Measurements from ENCODE around the gene VCP.

DNA sequence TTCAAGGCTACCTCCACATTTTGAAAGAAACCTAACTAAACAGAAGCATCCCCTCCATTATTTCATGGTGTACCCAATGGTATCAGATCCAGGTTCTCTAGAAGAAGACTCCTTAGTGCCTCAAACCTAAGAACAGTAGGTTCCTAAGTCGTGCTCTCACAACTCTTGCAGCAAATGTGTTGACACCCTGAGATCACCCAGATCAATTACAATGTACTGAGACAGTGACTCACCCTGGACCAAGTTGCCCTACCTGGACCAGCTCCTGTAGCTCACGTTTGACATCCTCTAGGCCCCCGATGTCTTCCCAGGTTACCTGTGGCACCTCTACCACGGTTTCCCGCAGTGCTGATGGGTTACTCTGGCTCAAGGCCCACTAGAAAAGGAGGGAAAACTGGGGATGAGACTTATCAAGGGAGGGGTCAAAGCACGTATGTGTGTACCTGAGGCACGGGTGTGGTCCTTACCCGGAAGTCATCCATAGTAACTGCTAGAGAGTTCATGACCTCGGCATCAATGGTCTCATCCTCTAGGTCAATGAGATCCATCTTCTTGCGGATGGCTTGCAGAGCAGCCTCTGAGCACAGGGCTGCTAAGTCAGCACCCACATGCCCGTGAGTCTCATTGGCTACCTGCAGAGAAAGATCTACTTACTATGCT is 11.7 kb downstream of the VCP start:
- no peak for TF ChIP-seq MAX (IDR thresholded peaks at IDR 0.05; ENCODE audit: low read depth, low read length)
- TF ChIP-seq, protein P1, sequence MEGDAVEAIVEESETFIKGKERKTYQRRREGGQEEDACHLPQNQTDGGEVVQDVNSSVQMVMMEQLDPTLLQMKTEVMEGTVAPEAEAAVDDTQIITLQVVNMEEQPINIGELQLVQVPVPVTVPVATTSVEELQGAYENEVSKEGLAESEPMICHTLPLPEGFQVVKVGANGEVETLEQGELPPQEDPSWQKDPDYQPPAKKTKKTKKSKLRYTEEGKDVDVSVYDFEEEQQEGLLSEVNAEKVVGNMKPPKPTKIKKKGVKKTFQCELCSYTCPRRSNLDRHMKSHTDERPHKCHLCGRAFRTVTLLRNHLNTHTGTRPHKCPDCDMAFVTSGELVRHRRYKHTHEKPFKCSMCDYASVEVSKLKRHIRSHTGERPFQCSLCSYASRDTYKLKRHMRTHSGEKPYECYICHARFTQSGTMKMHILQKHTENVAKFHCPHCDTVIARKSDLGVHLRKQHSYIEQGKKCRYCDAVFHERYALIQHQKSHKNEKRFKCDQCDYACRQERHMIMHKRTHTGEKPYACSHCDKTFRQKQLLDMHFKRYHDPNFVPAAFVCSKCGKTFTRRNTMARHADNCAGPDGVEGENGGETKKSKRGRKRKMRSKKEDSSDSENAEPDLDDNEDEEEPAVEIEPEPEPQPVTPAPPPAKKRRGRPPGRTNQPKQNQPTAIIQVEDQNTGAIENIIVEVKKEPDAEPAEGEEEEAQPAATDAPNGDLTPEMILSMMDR (IDR thresholded peaks at IDR 0.05; ENCODE audit: low read depth, low read length): no peak
- no peak for TF ChIP-seq POLR2A (IDR thresholded peaks at IDR 0.05; ENCODE audit: extremely low read depth, insufficient read length)
- no peak for TF ChIP-seq MYC (IDR thresholded peaks at IDR 0.05; ENCODE audit: low read depth, low read length)

Measured in NB4 (cell line).